ENCODE data around the gene LGR4. TPM values are rescaled to one million over a fixed set of nuclear protein-coding genes. Genes with fewer than 3 reads are reported as not detected.

LGR4 gene
- total and polyA plus RNA-seq, 2 of the 4 experiments (the other 2 are of a cell fraction), result 2.9 to 6.8 TPM

DNA sequence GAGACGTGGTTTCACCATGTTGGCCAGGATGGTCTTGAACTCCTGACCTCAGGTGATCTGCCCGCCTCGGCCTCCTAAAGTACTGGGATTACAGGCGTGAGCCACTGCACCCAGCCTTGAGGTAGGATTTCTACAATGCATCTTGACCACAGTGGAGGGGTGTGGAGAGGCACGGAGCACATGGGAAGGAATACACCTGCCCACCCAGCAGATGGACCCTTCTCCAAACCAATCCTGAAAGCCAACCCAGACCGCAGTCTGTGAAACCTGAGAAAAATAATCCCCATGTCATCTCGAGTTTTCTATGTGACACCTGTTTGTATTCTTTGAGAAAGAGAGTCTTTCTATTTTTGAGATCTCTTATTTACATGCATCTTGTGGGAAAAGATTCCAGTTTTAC is 32.5 kb downstream of the LGR4 start:
- no TSS peak for BruUV-seq (replicated peaks)
- no peak overlapping the region for H3K14ac ChIP-seq (replicated peaks; ENCODE audit: low read depth, low read length)
- H2BK15ac ChIP-seq (ENCODE audit: low read depth, low read length), result no peak overlapping the region
- no peak for ATAC-seq (ENCODE audit: low read depth)
- H3K9me1 ChIP-seq (ENCODE audit: insufficient read depth, low read length), result no peaks in the 10 kb centered on the region
- H3K4ac ChIP-seq (ENCODE audit: low read depth, low read length), result no peak overlapping the region
- no peak overlapping the region for H4K8ac ChIP-seq (ENCODE audit: low read depth in 2 of 2, low read length in 2 of 2)
- no peak overlapping the region for H3K27ac ChIP-seq (ENCODE audit: insufficient read depth, low read length)
- H3K56ac ChIP-seq (ENCODE audit: extremely low read depth, insufficient read depth, low read length), result no peak overlapping the region
- no peak overlapping the region for H2AK5ac ChIP-seq (ENCODE audit: low read depth, low read length)
- no peak overlapping the region for H4K5ac ChIP-seq (ENCODE audit: low read depth, low read length)
- H3K79me1 ChIP-seq (ENCODE audit: low read depth in 1 of 2, low read length in 2 of 2), result peaks cover 0 to 3% of the 10 kb centered on the region in 2 experiments; a peak in 2 of 4 replicates
- H2AFZ ChIP-seq (replicated peaks; ENCODE audit: low read length, poor library complexity), result no peak overlapping the region
- no CpG with 5 or more reads among the region's 7 CpGs for WGBS, 2 experiments (ENCODE audit: extremely low coverage in 2 of 2, insufficient read length in 1 of 2)
- no peak overlapping the region for H4K91ac ChIP-seq (ENCODE audit: insufficient read depth, low read depth, low read length)
- H2BK120ac ChIP-seq (ENCODE audit: low read depth, low read length), result no peak overlapping the region
- no peak overlapping the region for H2BK20ac ChIP-seq (ENCODE audit: low read depth, low read length)
- H3K9me3 ChIP-seq (ENCODE audit: control insufficient read depth, insufficient read depth, low read length), result 0 out of 2 replicates have a peak, but pooled peaks cover 2% of the 10 kb centered on the region
- no peaks in the 10 kb centered on the region for H4K20me1 ChIP-seq (ENCODE audit: insufficient read depth, low read length)
- peaks cover 7% of the 10 kb centered on the region for H3K4me1 ChIP-seq (ENCODE audit: control insufficient read depth, insufficient read depth, low read length)
- ChIA-PET CTCF (no interaction called here), POLR2A (ENCODE audit: unreplicated experiment) (no interaction called here)
- no peak overlapping the region for H3K4me3 ChIP-seq (ENCODE audit: insufficient read depth, low read depth, low read length)
- no peaks in the 10 kb centered on the region for H3K36me3 ChIP-seq (ENCODE audit: control insufficient read depth, insufficient read depth, low read length)
- no peak for DNase-seq
- H3K18ac ChIP-seq (ENCODE audit: low read depth, low read length), result no peak overlapping the region
- H3K27me3 ChIP-seq (ENCODE audit: control insufficient read depth, insufficient read depth, low read length), result no peaks in the 10 kb centered on the region
- intact Hi-C loops (cut with micrococcal nuclease), result no loop called here
- TF ChIP-seq, protein P1, sequence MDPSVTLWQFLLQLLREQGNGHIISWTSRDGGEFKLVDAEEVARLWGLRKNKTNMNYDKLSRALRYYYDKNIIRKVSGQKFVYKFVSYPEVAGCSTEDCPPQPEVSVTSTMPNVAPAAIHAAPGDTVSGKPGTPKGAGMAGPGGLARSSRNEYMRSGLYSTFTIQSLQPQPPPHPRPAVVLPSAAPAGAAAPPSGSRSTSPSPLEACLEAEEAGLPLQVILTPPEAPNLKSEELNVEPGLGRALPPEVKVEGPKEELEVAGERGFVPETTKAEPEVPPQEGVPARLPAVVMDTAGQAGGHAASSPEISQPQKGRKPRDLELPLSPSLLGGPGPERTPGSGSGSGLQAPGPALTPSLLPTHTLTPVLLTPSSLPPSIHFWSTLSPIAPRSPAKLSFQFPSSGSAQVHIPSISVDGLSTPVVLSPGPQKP (IDR thresholded peaks at IDR 0.05; ENCODE audit: borderline replicate concordance, low read depth, low read length), result no peak
- TF ChIP-seq, protein P2, sequence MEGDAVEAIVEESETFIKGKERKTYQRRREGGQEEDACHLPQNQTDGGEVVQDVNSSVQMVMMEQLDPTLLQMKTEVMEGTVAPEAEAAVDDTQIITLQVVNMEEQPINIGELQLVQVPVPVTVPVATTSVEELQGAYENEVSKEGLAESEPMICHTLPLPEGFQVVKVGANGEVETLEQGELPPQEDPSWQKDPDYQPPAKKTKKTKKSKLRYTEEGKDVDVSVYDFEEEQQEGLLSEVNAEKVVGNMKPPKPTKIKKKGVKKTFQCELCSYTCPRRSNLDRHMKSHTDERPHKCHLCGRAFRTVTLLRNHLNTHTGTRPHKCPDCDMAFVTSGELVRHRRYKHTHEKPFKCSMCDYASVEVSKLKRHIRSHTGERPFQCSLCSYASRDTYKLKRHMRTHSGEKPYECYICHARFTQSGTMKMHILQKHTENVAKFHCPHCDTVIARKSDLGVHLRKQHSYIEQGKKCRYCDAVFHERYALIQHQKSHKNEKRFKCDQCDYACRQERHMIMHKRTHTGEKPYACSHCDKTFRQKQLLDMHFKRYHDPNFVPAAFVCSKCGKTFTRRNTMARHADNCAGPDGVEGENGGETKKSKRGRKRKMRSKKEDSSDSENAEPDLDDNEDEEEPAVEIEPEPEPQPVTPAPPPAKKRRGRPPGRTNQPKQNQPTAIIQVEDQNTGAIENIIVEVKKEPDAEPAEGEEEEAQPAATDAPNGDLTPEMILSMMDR (conservative IDR thresholded peaks at IDR 0.05; ENCODE audit: low read depth, low read length), result no peak
- TF ChIP-seq CHD1 (IDR thresholded peaks at IDR 0.05; ENCODE audit: low read depth, low read length) (no peak), SMC3 (IDR thresholded peaks at IDR 0.05; ENCODE audit: low read depth, low read length) (no peak), RAD21 (IDR thresholded peaks at IDR 0.05; ENCODE audit: low read length) (no peak), NFE2L2 (IDR thresholded peaks at IDR 0.05; ENCODE audit: low read depth, low read length) (no peak)
- H2BK5ac ChIP-seq (ENCODE audit: low read depth, low read length, poor library complexity, severe bottlenecking), result no peak overlapping the region
- no peak overlapping the region for H3K23ac ChIP-seq (ENCODE audit: low read depth, low read length)
- in situ Hi-C loops (cut with MboI; ENCODE audit: low sequenced_read_pairs), result no loop called here
- dilution Hi-C loops (cut with HindIII; ENCODE audit: low sequenced_read_pairs, unreplicated experiment), result no loop called here
- no peak overlapping the region for H2AK9ac ChIP-seq (replicated peaks; ENCODE audit: low read depth, low read length, poor library complexity)
- no peak overlapping the region for H3K4me2 ChIP-seq (ENCODE audit: low read depth, low read length)
- H3K9ac ChIP-seq (ENCODE audit: low read depth, low read length), result no peak overlapping the region

Measured in IMR-90 (cell line).